ENCODE results near the gene CCDC9.
"Not testable (repeated sequence)": the region's sequence is repeated elsewhere in the genome, so short reads cannot be mapped to it uniquely, and the experiment has no call there.

CCDC9 gene

GRCh38 chr19:47275791-47276461, 19.6 kb downstream of the CCDC9 start:
- peak; percentile 55 for DNase-seq

GRCh38 chr19:47276513-47276912, 20.2 kb downstream of the CCDC9 start:
- DNase-seq; H3K36me3 ChIP-seq (replicated peaks); H3K4me3 ChIP-seq (ENCODE audit: low read depth, low read length); H3K27me3 ChIP-seq (replicated peaks); in situ Hi-C loops (cut with HindIII; ENCODE audit: low pct_ligation_motif_present, low sequenced_read_pairs); H3K27ac ChIP-seq: not testable (repeated sequence)

More at GRCh38 chr19:47275791-47276461, 19.6 kb downstream of the CCDC9 start:
- no peaks in the 10 kb centered on the region for H3K27me3 ChIP-seq (replicated peaks)
- peak overlapping the region; percentile 50 for H3K27ac ChIP-seq
- in situ Hi-C loops (cut with HindIII; ENCODE audit: low pct_ligation_motif_present, low sequenced_read_pairs), result no loop called here
- H3K36me3 ChIP-seq (replicated peaks), result peaks cover 5% of the 10 kb centered on the region
- peak overlapping the region; percentile 54 for H3K4me3 ChIP-seq (ENCODE audit: low read depth, low read length)
- TF ChIP-seq CTCF (IDR thresholded peaks at IDR 0.05; ENCODE audit: low read depth, low read length, missing control alignments), result no peak

GRCh38 chr19:47280183-47280797, 24.0 kb downstream of the CCDC9 start:
- TF ChIP-seq CTCF (IDR thresholded peaks at IDR 0.05; ENCODE audit: low read depth, low read length, missing control alignments), result peak; percentile 71
- in situ Hi-C loops (cut with HindIII; ENCODE audit: low pct_ligation_motif_present, low sequenced_read_pairs), result no loop called here

GRCh38 chr19:47283405-47284059, 27.2 kb downstream of the CCDC9 start:
- no peaks in the 10 kb centered on the region for H3K27me3 ChIP-seq (replicated peaks)
- in situ Hi-C loops (cut with HindIII; ENCODE audit: low pct_ligation_motif_present, low sequenced_read_pairs), result no loop called here
- no peak for TF ChIP-seq CTCF (IDR thresholded peaks at IDR 0.05; ENCODE audit: low read depth, low read length, missing control alignments)
- no peak overlapping the region for H3K27ac ChIP-seq
- H3K36me3 ChIP-seq (replicated peaks), result no peaks in the 10 kb centered on the region
- no peak overlapping the region for H3K4me3 ChIP-seq (ENCODE audit: low read depth, low read length)
- no peak for DNase-seq

More at GRCh38 chr19:47280183-47280797, 24.0 kb downstream of the CCDC9 start:
- H3K36me3 ChIP-seq (replicated peaks), result no peaks in the 10 kb centered on the region
- H3K27ac ChIP-seq, result no peak overlapping the region
- no peak overlapping the region for H3K4me3 ChIP-seq (ENCODE audit: low read depth, low read length)
- no peak for DNase-seq
- H3K27me3 ChIP-seq (replicated peaks), result no peaks in the 10 kb centered on the region

- peak; percentile 81 for TF ChIP-seq CTCF (IDR thresholded peaks at IDR 0.05; ENCODE audit: low read depth, low read length, missing control alignments)
- Histone ChIP-seq H3K36me3 (replicated peaks) (no peaks in the 10 kb centered on the region), H3K4me3 (ENCODE audit: low read depth, low read length) (no peak overlapping the region), H3K27me3 (replicated peaks) (no peaks in the 10 kb centered on the region), H3K27ac (no peak overlapping the region)
- peak; percentile 61 for DNase-seq
- in situ Hi-C loops (cut with HindIII; ENCODE audit: low pct_ligation_motif_present, low sequenced_read_pairs), result no loop called here
These were observed 28.1 kb downstream of the CCDC9 start for GRCh38 chr19:47284324-47284899.

GRCh38 chr19:47296036-47296435, 39.7 kb downstream of the CCDC9 start:
- no peaks in the 10 kb centered on the region for H3K27me3 ChIP-seq (replicated peaks)

GRCh38 chr19:47300867-47301266, 44.5 kb downstream of the CCDC9 start:
- in situ Hi-C loops (cut with HindIII; ENCODE audit: low pct_ligation_motif_present, low sequenced_read_pairs), result not testable (repeated sequence)

More at GRCh38 chr19:47296036-47296435, 39.7 kb downstream of the CCDC9 start:
- Histone ChIP-seq H3K27ac (no peak overlapping the region), H3K36me3 (replicated peaks) (no peaks in the 10 kb centered on the region), H3K4me3 (ENCODE audit: low read depth, low read length) (no peak overlapping the region)
- peak; percentile 77 for TF ChIP-seq CTCF (IDR thresholded peaks at IDR 0.05; ENCODE audit: low read depth, low read length, missing control alignments)
- peak; percentile 70 for DNase-seq
- in situ Hi-C loops (cut with HindIII; ENCODE audit: low pct_ligation_motif_present, low sequenced_read_pairs), result no loop called here

More at GRCh38 chr19:47300867-47301266, 44.5 kb downstream of the CCDC9 start:
- H3K36me3 ChIP-seq (replicated peaks); H3K4me3 ChIP-seq (ENCODE audit: low read depth, low read length); H3K27ac ChIP-seq; DNase-seq; H3K27me3 ChIP-seq (replicated peaks): not testable (repeated sequence)
